ENCODE results near the gene SMIM28.

DNA sequence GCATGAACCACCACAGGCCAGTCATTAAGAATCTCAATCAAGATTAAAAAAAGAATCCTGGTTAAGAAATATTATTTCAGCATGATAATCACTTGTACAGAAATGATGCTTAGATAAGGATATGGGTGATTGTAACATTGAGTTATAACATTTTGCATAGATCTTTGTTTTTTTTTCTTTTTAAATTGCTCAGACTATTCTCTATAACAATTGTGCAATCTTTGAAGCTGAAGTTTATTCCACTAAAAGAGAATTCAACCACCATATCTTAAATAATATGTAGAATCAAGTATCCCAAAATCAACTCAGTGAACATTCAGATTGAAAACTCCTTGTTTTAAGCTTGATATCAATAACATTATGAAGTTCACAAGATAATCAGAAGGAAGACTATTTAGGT lies 663 bp upstream of the SMIM28 start:
- TF ChIP-seq POLR2A (IDR thresholded peaks at IDR 0.05), result no peak
- no peak for TF ChIP-seq POLR2AphosphoS5 (IDR thresholded peaks at IDR 0.05)
- TF ChIP-seq CTCF (IDR thresholded peaks at IDR 0.05), result no peak
- no peak for TF ChIP-seq EP300 (IDR thresholded peaks at IDR 0.05)
